GM15510 (cell line): ENCODE data around the gene FTO.

Source experiments
- POLR2A ChIP-seq: IDR thresholded peaks from 3 replicates; pipeline ENCODE4 v1.6.1; 2011; ENCODE audit warnings: borderline replicate concordance; ENCODE audit not compliant: insufficient read length; ENCODE audit errors: extremely low read depth

The FTO gene

DNA sequence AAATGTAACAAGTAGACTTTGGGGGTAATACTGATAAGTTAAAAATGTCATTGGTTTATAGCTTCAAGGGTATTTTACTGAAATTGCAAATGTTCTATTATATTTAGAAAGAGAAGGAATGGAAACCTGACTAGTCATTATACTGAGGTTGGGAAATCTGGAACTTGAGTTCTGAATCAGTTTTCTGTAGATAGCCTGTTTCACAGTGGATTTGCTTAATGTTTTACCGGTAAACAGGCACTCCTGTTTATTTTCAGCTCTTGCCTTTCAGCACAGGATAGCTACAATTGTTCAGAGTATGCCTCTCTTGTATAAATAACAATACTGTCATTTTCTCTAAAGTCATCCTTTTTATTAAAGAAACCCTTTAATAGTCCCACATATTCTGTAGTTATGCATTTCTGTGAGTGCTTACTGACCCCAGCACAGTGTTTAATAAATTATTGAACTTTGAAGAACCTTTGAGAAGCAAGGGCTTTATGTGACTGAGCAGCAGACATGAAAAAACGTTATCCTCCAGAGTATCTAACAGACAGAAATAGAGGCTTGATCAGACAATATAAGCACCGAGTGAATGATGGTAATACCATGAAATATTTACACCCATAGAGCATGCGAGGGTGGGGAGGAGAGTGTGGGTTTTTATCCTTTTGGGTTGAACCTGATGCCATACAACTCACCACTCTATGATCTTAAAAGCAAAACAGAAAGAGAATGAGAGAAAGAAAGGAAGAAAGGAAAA lies 58.2 kb downstream of the FTO start:
- TF ChIP-seq POLR2A: no peak

DNA sequence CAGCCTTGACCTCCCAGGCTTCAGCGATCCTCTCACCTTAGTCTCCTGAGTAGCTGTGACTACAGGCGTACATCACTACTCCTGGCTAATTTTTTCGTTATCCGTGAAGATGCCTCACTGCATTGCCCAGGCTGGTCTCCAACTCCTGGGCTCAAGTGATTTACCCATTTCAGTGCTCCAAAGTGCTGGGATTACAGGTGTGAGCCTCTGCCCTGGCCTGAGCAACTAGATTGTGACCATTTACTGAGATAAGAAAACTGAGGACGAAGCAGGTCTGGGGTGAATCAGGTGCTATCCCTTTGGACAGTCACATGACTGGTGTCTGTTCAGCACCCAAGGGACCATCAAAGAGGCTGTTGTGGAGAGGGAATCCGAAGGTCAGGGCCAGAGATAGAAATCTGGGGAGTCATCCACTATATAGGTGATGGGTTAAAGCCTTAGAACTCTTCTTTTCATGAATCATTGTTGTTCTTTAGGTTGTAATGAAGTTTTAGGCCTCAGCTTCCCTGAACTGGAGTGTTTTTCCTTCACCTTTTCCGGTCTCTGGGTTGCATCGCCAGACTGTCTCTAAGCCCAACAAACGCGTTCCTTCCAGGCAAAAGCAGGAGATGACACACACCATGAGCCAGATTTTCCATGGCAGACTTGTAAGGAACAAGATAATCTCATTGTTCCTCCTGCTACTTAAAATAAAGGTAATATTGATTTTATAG lies 62.5 kb downstream of the FTO start:
- TF ChIP-seq POLR2A: no peak

DNA sequence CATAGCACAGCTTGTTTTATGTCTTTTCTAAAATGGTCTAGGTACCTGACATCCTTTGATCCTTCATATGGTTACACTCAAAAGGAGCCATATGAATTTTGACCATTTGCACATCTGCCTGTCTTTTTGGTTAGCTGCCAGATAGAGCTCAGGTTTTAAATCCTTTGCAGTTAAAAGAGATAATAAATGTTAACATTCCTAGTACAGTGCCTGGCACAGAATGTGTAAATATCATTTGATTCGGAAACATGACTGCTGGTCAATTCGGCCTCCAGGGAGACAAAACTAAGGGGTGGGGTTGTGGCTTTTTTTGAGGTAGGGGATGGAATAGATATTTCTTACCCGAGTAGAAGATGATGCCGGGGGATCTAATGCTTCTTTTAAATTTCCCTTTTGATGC lies 64.2 kb downstream of the FTO start:
- no peak for TF ChIP-seq POLR2A

DNA sequence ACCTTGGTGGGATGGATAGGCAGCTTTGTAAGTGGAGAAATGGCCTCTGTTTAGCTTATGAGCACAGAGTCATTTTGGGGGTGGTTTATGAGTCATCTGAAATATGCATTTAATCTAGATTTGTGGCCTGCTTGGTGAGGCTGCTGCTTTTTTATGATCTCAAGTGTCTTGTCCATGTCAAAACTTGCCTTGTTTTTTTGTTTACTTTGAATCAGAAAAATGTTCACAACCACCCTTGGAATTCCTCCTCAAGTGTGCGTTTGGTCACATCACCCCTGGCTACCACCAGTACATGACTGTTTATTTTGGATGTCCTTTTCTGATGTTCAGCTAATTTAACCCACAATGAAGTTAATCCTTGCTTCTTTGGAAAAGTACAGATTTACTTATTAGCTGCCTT lies 64.6 kb downstream of the FTO start:
- no peak for TF ChIP-seq POLR2A

DNA sequence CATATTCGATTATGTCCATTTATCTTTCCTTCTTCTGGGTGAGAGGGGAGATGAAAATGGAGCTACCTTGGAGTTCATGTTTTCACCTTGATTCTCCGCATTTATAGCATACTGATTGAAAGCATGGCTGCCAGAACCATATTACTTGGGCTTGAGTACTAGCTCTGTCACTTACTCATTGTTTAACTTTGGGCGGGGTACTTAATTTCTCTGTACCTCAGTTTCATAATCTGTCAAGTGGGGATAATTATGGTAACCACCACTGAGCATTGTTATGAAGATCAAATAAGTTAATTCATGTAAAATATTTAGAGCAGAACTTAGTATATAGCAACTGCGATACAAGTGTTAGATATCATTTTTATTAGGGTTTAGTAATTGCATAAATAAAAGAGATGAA lies 65.2 kb downstream of the FTO start:
- TF ChIP-seq POLR2A: no peak

DNA sequence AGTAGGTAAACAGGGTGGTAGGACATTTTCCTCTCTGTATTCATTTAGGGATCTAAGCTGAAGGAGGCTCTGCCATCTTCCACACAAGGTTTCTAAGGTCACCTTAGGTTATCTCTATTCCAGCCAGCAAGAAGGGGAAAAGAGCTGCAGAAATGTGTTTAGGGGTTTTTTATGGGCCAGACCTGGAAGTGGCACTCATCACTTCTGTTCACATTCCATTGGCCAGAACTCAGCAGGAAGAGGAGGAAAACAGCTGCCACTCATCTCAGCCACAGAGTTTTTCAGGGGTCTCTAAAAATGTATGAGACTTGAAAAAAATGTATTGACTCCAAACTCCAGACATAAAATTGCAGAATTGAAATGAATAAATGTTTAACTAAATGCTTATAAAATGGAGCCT lies 65.8 kb downstream of the FTO start:
- TF ChIP-seq POLR2A: no peak

DNA sequence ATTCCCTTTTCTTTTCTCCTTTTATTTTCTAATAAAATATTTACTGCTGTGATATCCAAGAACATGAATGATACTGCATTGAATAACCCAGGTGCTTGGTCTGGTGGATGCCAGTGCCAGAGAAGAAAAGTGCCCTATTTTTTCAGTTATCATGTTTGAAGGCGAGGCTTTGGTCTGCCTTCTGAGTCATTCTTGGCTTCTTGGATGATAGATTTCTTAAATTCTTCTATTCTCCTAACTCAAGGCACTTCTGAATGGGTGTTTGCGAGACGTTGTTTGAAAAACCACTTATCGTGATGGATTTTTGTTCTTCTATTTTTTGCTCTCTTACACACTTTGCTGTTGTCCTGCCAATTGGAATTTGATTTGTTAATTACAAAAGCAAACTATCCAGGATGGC lies 66.7 kb downstream of the FTO start:
- TF ChIP-seq POLR2A: no peak

DNA sequence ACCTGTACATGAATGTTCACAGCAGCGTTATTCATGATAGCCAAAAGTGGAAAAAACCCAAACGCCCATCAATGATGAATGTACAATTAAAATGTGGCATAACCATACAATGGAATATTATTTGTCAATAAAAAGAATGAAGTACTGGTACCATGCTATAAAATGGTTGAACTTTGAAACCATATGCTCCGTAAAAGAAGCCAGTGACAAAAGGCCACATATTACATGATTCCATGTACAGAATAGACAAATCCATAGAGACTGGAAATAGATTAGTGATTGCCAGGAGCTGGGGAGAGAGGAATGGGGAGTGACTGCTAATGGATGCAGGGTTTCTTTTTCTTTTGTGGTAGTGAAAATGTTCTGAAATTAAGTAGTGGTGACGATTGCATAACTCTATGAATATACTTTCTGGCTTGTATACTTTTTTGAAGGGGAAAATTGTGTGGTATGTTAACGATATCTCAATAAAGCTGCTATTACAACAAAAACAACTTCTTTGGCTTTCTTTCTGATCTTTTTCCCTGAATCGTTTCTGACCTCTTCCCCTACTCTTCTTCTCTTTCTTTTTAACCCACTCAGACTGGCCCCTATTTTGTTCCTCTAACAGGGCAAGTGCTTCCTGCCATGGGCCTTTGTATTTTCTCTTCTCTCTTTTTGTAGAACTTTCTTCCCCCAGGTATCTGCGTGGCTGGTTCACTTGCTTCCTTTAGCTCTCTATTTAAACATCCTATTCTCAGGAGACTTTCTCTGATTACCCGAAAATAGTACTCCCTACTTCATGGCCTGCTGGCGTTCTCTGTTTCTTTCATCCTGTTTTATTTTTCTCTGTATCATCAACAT lies 67.9 kb downstream of the FTO start:
- no peak for TF ChIP-seq POLR2A

DNA sequence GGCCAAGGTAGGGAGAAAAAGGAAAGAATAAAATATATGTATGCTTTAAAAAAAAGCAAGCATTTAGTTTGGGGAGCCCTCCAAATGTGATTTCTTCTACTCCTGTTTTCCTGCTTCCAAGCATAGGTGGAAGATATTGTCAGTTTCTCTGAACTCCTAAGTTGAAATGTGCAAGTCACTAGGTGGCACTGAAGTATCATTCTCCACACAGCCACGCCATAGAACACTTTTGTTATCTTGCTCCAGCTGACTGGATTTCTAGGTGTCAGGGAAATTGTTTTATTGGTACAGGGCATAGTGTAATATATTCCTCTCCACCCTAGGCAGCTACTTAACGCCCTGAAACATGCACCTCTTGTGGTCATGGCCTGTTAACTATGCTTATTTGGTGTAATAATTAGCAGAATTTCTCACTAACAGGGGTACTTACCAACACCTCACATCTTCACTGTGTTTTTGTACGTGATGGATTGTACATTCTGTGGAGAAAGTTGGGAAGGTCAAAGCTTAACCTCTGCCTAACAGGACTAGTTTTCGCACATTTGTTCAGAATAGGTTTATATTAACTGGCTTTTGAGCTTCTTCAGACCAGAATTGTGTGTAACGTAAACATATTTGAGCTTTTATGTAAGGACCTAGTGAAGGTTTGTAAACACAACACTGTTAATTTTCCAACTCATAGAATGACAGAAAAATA lies 69.3 kb downstream of the FTO start:
- TF ChIP-seq POLR2A: no peak

DNA sequence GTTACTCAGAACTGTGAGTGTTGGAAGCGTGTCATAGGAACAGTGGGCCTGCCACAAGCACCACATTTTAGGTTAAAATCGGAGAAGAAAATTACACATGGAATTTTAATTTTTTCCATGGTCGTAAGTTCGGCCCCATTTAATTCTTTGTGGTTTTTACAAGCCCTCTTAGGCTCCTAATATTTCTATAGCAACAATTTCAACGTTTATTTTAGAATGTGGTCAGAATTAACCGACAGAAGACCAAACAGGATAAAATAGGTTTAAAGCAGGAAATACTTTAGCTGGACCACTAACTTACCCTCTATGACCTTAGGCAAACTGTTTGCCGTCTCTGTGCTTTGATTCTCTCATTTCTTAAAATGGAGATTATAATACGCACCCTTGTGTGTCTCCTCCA lies 69.9 kb downstream of the FTO start:
- TF ChIP-seq POLR2A: no peak

DNA sequence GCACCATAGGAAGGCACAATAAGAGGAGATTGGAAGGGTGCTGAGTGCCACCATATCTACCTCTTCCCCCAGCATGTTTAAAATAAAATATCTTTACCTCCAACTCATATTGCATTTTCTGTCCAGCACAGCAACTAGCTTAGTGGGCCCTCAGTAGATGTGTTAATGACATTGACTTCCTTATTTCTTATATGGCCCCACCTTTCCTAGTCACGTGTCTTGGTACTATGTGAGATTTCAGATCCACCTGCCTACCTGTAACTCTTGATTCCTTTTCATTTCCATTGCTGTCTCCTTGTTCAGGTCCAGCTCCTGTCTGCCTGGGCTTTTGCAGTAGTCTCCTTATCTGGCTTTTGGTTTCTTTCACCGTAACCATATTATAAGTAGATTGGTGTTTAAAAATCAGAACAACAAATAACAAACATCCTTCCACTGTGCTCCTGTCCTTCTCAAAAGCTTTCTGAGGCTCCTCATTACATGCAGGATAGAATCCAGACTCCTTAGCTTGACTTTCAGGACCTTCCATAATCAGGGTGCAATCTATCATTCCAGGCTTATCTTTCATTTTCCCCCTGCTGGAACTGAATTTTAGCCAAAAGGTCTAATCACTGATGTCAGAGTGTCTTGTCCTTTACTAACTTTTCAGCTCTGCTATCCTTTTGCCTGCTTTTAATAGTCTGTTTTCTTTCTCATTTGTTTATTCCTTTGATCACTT lies 71.3 kb downstream of the FTO start:
- TF ChIP-seq POLR2A: no peak

DNA sequence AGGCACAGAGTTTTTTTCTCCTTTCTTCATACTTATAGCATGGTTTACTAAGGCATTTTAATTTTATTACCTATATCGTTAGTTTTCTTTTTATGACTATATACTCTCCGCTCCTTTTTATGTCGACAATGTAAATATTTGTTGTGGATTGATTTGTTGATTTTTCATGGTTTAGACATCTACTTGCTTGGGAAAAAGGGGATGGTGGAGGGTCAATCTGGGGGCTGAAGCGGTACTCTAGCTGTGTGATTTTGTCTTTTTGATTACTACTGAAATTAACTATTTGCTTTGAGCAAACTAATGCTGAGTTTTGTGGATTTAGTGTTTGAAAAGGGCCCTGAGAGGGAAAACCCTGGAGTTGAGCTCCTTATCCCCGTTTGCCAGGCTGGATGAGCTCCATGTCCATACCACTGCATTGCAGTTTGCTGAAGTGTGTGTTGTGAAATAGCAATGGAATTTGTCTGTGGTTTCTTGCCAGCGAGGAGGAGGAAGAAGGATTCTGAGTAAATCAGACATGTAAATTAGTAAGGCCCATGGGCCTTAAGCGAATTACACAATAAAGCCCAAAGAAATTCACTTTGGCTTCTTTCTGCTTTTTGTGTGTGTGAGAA lies 72.0 kb downstream of the FTO start:
- no peak for TF ChIP-seq POLR2A

DNA sequence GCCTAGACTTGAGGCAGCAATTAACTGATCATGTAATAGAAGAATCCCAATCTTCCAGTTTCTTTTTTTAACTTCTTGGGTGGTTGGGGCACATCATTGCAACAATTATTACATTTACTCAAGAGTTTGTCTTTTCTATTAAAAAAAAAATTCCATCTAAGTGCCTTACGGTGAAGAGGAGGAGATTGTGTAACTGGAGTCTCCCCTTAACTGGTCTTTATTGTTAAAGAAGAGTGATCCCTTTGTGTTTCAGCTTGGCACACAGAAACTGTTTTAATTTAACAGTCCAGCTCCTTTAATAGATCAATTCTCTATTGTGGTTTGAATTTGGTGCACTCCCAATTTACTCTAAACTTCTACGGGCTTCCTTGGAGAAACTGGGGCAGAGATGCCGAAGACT lies 75.2 kb downstream of the FTO start:
- TF ChIP-seq POLR2A: no peak

DNA sequence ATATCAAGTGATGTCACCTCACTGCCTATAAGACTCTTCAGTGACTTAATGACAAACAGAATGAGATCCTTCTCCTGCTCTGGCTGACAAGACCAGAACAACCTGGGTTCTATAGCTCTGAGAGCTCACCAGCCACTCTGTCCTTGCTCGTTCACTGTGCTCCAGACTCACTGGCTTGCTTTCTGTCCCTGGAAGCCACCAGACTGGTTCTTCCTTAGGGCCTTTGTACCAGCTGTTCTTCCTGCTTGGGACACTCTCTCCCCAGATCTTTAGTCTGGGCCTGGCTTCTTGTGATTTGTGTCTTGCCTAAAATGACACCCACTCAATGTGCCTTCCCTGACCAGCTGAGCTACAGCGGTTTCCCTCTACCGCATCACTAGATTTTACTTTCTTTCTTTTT lies 76.1 kb downstream of the FTO start:
- TF ChIP-seq POLR2A: no peak

DNA sequence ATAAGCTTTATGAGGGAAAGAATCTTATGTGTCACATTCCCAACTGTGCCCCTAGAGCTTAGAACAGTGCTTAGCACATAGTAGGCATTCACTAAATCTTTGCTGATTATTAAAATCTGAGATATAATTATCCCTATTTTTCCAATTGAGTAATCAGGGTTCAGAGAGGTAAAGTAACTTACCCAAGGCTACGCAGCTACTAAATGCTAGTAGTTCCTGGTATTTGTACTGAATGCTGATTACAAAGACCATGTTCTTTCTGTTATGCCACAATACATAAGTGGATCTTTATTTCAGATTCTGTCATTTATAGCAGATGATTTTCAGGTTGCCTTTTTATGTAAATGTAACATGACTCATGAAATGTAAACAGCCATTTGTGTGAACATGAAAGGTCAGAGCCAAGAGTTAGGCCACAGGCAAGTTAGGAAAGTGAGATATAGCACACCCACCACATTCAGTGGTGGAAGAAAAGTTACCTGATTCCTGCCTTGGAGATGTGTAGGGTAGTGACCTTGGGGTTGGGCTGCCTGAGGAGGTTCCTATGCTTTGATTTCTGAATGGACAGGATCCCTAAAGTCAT lies 77.2 kb downstream of the FTO start:
- no peak for TF ChIP-seq POLR2A
